ENCODE results near the gene TOM1. TPM values are rescaled to one million over a fixed set of nuclear protein-coding genes. Genes with fewer than 3 reads are reported as not detected.

The TOM1 gene
- total RNA-seq, 2 experiments from 2014 or later, result 211 to 219 TPM

- H3K36me3 Mint-ChIP-seq (ENCODE audit: low read depth), result peaks cover 75% of the 10 kb centered on the region
- ChIA-PET POLR2A (no interaction called here), CTCF (no interaction called here)
- TF ChIP-seq CTCF (IDR thresholded peaks at IDR 0.05), result no peak
- no peak overlapping the region for H3K27ac Mint-ChIP-seq
- Histone ChIP-seq H3K4me1 (ENCODE audit: insufficient read depth, low read length) (peaks cover 40% of the 10 kb centered on the region), H3K4me3 (ENCODE audit: low read length) (no peak overlapping the region), H3K27me3 (ENCODE audit: control insufficient read depth in 1 of 2, insufficient read depth in 2 of 2, low read length in 2 of 2) (no peaks in the 10 kb centered on the region), H3K36me3 (ENCODE audit: insufficient read depth, low read length) (peaks cover 88% of the 10 kb centered on the region), H3K9me3 (ENCODE audit: control insufficient read depth in 1 of 2, insufficient read depth in 1 of 2, low read length in 2 of 2) (no peaks in the 10 kb centered on the region), H3K27ac (ENCODE audit: low read depth in 1 of 2, low read length in 2 of 2) (no peak overlapping the region)
- no peak overlapping the region for H3K4me3 Mint-ChIP-seq
- H3K9me3 Mint-ChIP-seq, result no peaks in the 10 kb centered on the region
- intact Hi-C loops (cut with DNase I, micrococcal nuclease), result no loop called here
- H3K27me3 Mint-ChIP-seq, result no peaks in the 10 kb centered on the region
- no peak for DNase-seq
- ATAC-seq (ENCODE audit: poor library complexity), result no peak
- H3K4me1 Mint-ChIP-seq (ENCODE audit: low read depth), result peaks cover 24% of the 10 kb centered on the region
Observed at GRCh38 chr22:35335468-35335867, 35.8 kb downstream of the TOM1 start.

DNA sequence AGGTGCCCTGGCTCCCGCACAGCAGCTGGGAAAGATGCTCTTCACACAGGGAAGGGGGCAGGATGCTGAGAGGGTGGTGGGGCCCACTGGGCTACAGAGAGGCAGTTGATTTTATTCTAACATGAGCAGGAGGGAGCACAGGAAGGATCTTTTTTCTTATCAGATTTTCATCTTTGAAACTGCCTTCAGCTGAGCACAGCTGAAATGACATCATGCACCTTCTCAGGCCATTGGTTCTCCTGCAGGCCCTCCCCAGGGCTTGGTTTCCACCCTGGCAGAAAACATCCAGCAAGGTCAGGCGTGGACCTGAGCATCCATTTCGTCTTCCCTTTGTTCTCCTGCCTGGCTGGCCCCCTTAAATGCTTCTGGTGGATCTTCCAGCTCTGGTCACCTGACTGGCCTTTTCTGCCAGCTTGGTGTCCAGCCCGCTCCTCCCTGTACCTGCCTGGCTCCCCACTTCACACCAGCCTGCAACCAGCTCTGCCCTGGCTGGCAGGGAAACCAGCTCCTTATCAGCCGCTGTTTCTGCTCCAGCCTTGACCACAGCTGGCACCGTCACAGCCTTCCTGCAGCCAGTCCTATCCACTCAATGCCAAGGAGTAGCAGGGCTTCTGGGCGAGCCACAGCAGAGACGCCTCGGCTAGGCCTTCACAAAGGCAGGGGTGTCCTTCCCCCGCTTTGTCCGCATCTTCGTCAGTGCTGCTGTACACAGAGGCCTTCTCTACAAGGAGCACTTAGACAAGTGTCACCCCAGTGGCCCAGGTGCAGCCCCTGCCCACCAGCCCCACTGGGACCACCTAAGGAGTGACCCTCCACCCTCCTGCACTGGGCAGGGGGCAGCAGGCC, 36.5 kb downstream of the TOM1 start:
- POLR2A ChIA-PET, result interaction anchor here (0.6 kb wide), 1 partner anchor 296 kb away, joined by 3 read pairs; no protein-coding TSS in a partner anchor

GRCh38 chr22:35337932-35338331, 38.2 kb downstream of the TOM1 start:
- no peaks in the 10 kb centered on the region for H3K27me3 ChIP-seq (ENCODE audit: control insufficient read depth in 1 of 2, insufficient read depth in 2 of 2, low read length in 2 of 2)
- DNase-seq (peak in 1 of 14 experiments; percentile 34), ATAC-seq (ENCODE audit: poor library complexity) (peak; percentile 42)
- no peak for TF ChIP-seq CTCF (IDR thresholded peaks at IDR 0.05)
- H3K4me1 ChIP-seq (ENCODE audit: insufficient read depth, low read length), result peaks cover 33% of the 10 kb centered on the region
- peaks cover 91% of the 10 kb centered on the region for H3K36me3 ChIP-seq (ENCODE audit: insufficient read depth, low read length)
- H3K4me3 Mint-ChIP-seq, result no peak overlapping the region
- no peaks in the 10 kb centered on the region for H3K9me3 ChIP-seq (ENCODE audit: control insufficient read depth in 1 of 2, insufficient read depth in 1 of 2, low read length in 2 of 2)
- ChIA-PET CTCF (interaction anchor here (0.5 kb wide), 1 partner anchor 33 kb away, joined by 3 read pairs; no protein-coding TSS in a partner anchor), POLR2A (no interaction called here)
- H3K27me3 Mint-ChIP-seq, result no peaks in the 10 kb centered on the region
- H3K4me3 ChIP-seq (ENCODE audit: low read length), result no peak overlapping the region
- peaks cover 53% of the 10 kb centered on the region for H3K36me3 Mint-ChIP-seq (ENCODE audit: low read depth)
- no peak overlapping the region for H3K27ac ChIP-seq (ENCODE audit: low read depth in 1 of 2, low read length in 2 of 2)
- H3K27ac Mint-ChIP-seq, result peak overlapping the region; percentile 49
- intact Hi-C loops (cut with DNase I, micrococcal nuclease), result no loop called here
- peaks cover 17% of the 10 kb centered on the region for H3K4me1 Mint-ChIP-seq (ENCODE audit: low read depth)
- no peaks in the 10 kb centered on the region for H3K9me3 Mint-ChIP-seq

More for the DNA sequence above, 36.5 kb downstream of the TOM1 start:
- Histone ChIP-seq H3K9me3 (ENCODE audit: control insufficient read depth in 1 of 2, insufficient read depth in 1 of 2, low read length in 2 of 2) (no peaks in the 10 kb centered on the region), H3K27me3 (ENCODE audit: control insufficient read depth in 1 of 2, insufficient read depth in 2 of 2, low read length in 2 of 2) (no peaks in the 10 kb centered on the region), H3K4me3 (ENCODE audit: low read length) (no peak overlapping the region), H3K36me3 (ENCODE audit: insufficient read depth, low read length) (peaks cover 89% of the 10 kb centered on the region), H3K4me1 (ENCODE audit: insufficient read depth, low read length) (peaks cover 34% of the 10 kb centered on the region), H3K27ac (ENCODE audit: low read depth in 1 of 2, low read length in 2 of 2) (no peak overlapping the region)
- no peak overlapping the region for H3K4me3 Mint-ChIP-seq
- no peaks in the 10 kb centered on the region for H3K9me3 Mint-ChIP-seq
- H3K27ac Mint-ChIP-seq, result peak overlapping the region; percentile 24
- no peak for ATAC-seq (ENCODE audit: poor library complexity)
- H3K4me1 Mint-ChIP-seq (ENCODE audit: low read depth), result peaks cover 19% of the 10 kb centered on the region
- intact Hi-C loops (cut with DNase I, micrococcal nuclease), result no loop called here
- TF ChIP-seq CTCF (IDR thresholded peaks at IDR 0.05), result no peak
- peaks cover 69% of the 10 kb centered on the region for H3K36me3 Mint-ChIP-seq (ENCODE audit: low read depth)
- H3K27me3 Mint-ChIP-seq, result no peaks in the 10 kb centered on the region
- DNase-seq, result peak in 1 of 14 experiments; percentile 34
- CTCF ChIA-PET, result no interaction called here

Data from CD4-positive, alpha-beta T cell (primary cell).